Hair follicular keratinocyte (primary cell): ENCODE results near the gene CCDC175. TPM values are rescaled to one million over a fixed set of nuclear protein-coding genes. Genes with fewer than 3 reads are reported as not detected.

Experiments used
- total RNA-seq: library from RNA; depleted of rRNA; stranded (reverse); fragments of >200 nt; gene quantifications from 2 replicates; pipeline ENCODE4 v1.2.3, GENCODE V29; 2015

The CCDC175 gene
- total RNA-seq, result not detected in 2 replicates

DNA sequence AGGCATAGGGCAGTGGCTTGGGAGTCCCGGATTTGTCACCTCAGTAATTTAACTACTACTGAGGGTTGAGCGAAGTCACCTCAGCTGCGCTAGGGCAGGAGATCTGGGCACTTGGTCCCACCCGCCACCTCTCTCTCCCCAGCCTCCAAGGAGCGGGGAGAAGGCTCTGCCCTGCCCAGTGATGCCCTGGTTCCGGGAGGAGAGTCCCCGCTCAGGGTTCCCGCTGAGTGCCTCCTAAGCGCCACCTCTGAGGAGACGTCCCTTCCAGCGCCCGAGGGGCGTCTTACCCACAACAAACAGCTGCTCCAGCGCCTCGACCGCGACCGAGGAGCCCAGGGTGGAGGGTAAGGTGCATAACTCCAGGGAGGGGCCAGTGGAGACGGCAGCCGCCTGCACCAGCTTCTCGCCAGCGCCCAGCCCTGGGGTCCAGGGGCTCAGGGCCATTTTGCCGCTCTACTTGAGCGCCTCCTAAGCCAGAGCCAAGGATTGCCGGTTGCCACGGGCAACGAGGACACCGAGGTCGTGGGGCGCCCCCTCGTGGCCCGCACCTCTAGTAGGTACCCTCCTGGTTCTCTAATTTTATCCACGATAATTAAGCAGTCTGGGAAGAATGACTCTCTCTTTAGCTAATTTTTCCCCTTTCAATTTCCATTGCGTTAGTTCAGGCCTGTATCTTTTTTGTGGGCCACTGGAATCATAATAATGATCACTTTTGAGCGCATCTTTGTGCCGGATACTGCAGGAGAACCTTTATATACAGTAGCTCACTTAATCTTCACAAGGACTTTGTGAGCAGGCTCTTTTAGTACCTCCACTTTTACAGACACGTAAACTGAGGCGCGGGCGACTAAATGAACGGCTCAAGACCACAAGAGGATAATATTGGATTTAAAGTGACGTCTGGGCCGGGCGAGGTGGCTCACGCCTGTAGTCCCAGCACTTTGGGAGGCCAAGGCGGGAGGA lies at the start of gene CCDC175:
Gene CCDC175, minus strand, starts transcription at position 481 of the 963 bp plus-strand sequence. Its CDS starts 37 bp downstream, at position 444.

DNA sequence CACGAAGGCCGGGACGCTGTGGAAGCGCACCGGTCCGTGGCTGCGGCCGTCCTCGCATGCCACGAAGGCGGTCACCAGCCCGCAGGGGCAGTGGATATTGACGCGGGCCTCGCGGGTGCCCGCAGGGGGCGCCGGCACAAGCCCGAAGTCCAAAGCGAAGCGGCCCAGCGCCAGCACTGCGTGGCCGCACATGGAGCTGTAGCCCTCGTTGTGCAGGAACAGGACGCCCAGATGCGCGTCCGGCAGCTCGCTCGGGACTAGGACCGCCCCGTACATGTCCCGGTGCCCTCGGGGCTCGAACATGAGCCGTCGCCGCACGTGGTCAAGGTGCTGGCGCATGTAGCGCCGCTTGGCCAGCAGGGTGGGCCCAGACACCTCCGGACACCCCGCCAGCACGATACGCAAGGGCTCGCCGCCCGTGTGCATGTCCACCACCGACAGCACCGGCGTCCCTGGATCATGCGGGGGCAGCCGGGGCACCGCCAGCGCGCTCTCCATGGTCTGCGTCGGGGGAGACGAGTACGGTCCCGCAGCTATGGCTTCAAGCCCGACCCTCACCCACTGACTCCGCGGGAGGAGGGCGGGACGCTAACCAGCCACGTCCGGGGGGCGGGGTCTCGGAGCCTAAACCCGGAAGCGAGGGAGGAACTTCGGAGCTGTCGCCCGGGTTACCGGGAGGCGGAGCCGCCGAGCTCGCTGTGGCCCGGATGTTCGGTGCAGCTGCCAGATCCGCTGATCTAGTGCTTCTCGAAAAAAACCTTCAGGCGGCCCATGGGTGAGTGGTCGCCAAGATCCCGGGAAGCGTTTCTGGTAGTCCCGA lies 92.6 kb downstream of the CCDC175 start, which contains the start of the genes JKAMP and L3HYPDH:
Gene JKAMP, plus strand, starts transcription at position 699 of the 820 bp plus-strand sequence. Its CDS starts 73 bp downstream, at position 772.
Gene L3HYPDH, minus strand, starts transcription at position 590 of the 820 bp plus-strand sequence. Its CDS starts 92 bp downstream, at position 498.

DNA sequence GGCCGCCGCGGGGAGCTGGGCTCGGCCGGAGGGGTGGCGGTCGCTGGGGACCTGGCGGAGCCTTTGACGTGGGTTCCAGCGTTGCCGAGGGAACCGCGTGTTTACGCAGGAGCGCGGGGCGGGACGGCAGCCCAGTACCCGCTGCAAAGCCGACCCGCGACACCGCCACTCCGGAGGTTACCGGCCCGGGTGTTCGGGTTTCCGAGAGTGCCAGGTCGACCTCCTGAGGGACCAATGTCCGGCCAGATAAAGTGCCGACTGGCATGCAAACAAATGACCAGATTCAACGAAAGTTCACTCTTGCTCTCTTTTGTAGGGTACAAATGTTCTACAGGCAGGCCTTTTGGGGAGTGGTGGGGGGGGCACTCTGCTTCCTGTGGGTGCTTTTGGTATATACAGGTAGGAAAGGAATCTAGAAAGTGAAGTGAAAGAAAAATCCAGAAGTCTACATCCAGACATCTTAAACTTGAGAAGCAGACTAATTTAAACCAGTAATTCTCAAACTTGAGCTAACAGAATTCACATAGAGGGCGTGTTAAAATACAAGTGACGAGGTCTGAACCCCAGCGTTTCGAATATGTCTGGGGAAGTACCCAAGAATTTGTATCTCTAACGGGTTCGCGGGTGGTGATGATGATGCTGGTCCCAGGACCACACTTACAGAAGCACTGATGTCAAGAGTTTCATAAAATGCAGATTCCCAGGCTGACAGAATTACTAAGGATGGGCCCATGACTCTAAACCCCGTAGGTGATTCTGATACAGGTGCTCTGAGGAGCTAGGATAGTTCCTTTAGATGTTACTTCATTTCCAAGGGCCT lies 111.1 kb downstream of the CCDC175 start, which contains the start of gene GPR135:
Gene GPR135, minus strand, starts transcription at position 65 of the 820 bp plus-strand sequence. CDS start 154 bp downstream, outside the sequence.

Other genes with a start within 250 kb of the CCDC175 start
- 0.15 and 0.23 TPM in 2 replicates for gene GPR135, start 111.4 kb downstream of the CCDC175 start, total RNA-seq
- gene L3HYPDH, start 92.4 kb downstream of the CCDC175 start, total RNA-seq, result 17.8 and 19.0 TPM in 2 replicates
- gene JKAMP, start 92.3 kb downstream of the CCDC175 start, total RNA-seq, result 41.7 and 49.9 TPM in 2 replicates